Panc1 (cell line): ENCODE results near the gene UCN3.

Source experiments
- POLR2AphosphoS5 ChIP-seq: IDR thresholded peaks from 2 replicates; pipeline ENCODE4 v1.6.1; 2012; ENCODE audit warnings: mild to moderate bottlenecking, low read depth, low read length, moderate library complexity
- TF ChIP-seq, protein P1 (sequence below): fragments of 450-650 bp; IDR thresholded peaks from 2 replicates; pipeline ENCODE4 v1.5.1; 2017; ENCODE audit warnings: mild to moderate bottlenecking

DNA sequence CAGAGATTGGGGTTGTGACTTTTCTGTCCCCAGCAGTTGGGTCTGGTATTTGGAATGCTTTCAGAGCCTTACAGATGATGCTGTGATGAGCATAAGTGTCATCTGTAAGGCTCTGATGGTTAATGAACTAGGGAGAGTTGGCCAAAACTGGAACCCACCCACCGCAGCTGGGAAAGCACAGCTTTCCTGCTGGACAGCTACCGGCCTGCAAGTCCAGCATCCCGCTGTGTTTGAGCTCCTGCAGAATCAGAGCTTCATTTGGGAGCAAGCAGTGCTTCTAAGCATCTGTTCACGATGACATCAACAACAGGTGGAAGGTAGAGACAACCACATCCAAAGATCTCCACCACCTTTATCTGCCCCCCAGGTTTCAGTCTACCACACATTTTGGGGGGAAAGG lies 11.7 kb downstream of the UCN3 start:
- TF ChIP-seq, protein P1, sequence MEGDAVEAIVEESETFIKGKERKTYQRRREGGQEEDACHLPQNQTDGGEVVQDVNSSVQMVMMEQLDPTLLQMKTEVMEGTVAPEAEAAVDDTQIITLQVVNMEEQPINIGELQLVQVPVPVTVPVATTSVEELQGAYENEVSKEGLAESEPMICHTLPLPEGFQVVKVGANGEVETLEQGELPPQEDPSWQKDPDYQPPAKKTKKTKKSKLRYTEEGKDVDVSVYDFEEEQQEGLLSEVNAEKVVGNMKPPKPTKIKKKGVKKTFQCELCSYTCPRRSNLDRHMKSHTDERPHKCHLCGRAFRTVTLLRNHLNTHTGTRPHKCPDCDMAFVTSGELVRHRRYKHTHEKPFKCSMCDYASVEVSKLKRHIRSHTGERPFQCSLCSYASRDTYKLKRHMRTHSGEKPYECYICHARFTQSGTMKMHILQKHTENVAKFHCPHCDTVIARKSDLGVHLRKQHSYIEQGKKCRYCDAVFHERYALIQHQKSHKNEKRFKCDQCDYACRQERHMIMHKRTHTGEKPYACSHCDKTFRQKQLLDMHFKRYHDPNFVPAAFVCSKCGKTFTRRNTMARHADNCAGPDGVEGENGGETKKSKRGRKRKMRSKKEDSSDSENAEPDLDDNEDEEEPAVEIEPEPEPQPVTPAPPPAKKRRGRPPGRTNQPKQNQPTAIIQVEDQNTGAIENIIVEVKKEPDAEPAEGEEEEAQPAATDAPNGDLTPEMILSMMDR = no peak
- no peak for TF ChIP-seq POLR2AphosphoS5
